Measurements from ENCODE around the gene HOXD10.

HOXD10 gene

DNA sequence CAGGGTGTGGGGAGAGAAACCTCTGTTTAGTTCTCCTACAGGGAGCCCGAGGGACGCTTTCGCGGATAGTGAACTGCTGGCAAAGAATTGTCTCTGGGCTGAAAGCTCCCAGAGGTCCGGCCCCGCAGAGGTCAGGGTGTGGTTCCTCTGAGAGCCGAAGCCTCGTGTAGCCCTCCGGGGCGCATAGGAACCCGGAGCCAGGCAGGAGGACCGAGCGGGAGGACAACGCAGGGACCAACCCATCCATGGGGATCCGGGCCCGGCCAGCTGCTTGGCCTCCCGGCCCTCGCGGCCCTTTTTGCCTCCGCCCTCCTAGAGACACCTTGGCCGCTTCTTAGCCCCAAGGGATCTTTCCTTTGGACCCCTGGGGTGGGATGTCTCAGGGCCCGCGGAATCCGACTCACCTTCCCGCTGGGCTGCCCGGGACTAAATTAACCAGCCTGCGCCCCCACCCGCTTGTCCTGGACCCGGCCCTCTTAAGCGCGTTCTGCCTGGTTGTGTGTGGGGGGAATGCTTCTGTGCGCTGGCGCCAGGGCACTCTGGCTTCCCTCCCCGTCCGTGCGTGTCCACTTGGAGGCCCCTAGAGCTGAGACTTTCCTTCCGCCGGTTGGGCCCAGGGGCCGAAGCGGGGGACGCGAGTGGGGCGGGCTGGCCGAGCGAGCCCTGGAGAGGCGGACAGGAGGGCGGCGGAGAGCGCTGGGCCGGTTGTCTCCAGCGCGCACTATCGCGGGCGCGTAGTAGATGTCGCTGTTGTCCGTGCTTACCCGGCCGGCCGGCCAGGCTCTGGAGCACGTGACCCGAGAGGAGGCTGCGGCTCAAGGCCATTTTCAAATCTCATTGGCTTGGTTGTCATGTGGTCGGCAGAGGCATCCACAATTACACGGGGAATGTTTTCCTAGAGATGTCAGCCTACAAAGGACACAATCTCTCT, at the start of gene HOXD10:
HOXD10 (plus strand) TSS at position 896 of the 931 bp plus-strand sequence. CDS start 56 bp downstream, outside the sequence.
- DNase-seq (ENCODE audit: low read depth in 2 of 2), result no peak

DNA sequence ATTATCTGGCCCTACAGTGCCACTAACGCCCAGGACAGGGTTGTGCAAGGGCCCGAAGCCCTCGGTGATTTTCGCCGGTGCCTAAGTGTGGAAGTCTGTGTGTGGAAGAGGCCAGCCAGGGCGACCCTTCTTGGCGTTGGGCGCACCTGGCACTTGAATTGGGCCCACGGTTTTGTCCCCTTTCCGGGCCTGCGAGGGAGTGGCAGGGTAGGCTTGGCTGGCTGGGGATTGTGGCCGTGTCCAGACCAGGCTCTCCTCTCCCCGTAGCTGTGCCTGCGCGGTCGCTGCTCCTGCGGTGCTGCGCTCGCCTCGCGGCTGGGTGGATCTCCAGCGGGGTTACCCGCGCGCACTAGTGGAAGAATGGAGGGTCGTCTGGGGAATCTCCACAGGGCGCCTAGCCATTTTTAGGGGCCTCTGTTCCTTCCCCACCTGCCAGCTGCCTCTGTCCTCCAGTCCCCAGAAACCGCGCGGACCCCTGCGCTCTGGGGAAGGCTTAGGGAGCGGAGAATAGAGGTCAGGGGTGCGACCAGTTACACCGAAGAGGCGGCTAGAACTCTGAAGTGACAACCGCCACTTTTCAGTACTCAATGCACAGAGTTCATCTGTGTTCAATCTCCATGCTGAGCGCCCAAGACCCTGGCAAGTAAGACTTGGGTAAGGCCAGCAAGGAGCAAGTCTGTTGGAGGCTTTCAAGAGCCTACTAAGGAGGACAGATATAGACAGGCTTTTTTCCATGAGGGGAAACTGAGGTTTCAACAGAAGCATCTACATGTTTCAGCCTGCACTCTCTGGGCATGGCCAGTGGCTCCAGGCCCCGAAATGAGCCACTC, 48.8 kb upstream of the HOXD10 start:
- DNase-seq (ENCODE audit: low read depth in 2 of 2), result no peak

DNA sequence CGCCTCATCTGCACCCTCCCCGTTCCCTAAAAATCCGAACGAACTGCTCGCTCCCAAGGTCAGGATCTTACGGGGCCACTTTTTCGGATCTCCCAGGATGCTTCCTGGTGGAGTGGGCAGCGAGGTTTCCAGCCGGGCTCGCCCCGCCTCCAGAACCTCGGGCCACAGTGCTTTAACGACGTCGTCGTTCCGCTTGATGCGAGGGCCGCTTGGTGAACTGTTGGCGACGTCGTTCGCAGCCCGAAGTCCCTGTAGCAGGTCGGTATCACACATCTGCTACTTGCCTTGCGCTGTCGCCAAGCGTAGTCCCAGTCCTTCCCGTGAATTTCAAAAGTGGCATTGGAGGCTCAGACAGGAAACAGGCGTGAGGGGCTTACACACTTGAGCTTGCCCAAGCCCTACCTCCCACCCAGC, 48.2 kb upstream of the HOXD10 start:
- DNase-seq (ENCODE audit: low read depth in 2 of 2), result no peak

DNA sequence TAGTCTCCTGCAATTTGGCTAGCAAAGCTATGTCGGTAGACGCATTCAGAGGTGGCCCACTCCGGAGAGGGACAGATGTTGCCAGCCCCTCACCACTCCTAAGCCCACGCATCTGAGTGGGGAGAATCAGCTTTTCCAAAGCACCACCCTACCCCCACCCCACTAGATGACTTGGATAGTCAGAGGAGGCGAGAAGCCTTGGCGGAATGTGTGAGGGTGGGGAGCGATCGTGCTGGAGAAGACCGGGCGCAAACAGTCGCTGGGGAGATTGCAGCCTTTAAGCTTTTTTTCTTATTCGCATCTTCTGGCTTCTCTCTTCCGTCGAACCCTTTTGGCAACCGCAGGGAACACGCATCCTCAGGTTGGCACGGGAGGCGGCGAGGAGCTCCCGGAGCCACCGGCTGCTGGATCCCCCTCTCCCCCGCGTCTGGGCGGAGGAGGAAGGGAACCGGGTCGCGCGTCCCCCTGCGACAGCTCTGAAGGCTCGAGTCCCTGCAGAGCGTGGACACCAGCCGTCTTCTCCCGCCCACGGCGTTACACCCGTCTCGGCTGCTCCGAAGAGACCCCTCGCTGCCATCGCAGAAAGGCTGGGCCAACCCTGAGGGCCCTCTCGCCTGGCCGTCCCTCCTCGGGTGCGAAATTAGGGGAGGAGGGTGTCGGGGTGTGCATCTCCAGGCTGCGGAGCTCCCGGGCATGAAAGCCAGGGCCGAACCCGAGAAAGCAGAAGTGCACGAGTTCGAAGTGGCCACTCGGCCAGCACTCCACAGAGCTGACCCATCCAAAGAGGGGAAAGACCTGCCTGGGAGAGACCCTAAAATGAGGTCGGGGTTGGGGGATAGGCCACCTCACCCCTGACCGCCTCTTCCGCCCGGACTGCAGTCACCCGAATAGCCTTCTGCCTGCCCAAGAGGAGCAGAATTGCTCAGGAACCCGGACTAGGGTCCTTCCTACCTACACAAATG, 45.0 kb upstream of the HOXD10 start:
- no peak for DNase-seq (ENCODE audit: low read depth in 2 of 2)

DNA sequence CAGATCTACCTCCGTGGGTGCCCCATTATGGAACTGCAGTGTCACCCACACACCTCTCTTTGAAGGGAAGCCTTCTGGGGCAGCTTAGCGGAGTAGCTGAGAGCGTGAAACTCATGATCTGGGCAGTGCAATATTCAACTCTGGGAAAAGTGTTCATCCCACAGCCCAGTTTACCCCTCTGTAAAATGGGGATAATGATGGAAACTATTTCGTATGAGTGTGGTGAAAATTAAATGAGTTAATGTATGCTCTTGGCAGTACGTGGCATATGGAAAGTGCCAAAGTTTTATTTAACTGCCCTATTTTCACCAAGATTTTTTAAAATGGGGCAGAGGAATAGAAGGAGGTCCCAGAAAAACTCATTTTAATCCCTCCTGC, 44.3 kb upstream of the HOXD10 start:
- DNase-seq (ENCODE audit: low read depth in 2 of 2), result no peak

DNA sequence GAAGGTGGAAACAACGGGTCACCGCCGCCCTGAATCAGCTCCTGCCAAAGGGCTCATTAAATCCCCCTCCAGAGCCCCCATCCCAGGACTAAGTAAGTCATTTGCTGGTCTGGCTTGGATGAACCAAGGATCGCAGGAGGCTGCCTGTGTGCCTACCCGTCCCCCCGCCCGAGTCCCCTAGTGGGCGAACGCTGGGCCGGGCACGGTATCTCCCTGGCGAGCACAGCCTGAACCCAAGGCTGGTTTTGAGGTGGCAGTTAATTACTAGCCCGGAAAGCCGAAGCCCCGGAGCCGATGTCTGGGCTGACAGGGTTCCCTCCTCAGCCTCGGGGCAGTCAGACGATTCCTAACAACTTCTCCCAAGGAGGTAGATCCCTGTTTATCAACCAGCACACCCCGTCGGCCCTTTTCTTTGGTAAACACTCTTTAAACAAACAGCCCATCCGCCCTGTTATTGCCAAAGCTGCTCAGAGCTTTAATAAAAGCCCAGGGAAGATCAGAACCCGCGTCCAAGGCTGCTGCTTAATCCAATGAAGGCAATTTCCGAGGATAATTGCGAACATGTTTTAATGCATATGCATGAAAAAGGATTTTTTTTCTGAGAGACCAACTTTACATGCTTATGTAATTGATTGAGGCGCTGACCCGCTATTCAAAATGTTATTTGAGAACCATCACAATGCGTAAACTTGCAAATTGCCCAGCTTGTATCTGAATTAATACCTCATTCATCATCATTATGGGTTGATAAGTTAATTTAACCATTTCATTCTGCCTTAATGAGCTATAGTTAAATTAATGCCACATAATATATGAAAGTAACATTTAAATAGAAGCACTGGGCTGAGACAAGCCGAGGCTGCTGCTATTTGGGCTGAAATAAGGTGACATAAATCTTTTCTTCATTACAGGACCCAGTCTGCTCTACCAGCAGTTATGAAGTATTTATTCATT, 43.4 kb upstream of the HOXD10 start:
- no peak for DNase-seq (ENCODE audit: low read depth in 2 of 2)

DNA sequence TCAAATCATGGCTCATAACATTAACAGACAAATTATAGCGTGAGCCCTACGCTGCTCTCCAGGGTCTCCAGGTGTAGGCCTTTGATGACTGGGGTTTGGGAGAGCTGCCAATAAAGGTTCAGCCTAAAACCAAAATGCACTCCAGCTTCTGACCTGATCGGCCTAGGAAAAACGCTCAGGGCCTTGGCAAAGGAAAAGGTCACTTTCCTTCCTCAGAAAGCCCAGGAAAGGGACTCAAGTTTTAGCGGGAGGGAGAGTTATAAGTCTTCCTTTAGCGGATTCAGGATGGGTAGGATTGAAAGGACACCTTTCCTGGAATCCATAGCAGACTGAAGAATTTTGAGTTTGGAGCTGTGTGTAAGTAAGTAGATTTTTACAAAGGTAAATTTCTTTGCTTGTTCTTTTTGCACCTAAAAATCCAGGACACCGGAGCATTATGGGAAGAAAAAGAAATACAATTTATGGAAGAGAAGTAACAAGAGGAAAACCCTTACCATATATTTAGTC, 41.6 kb upstream of the HOXD10 start:
- DNase-seq (ENCODE audit: low read depth in 2 of 2), result no peak

DNA sequence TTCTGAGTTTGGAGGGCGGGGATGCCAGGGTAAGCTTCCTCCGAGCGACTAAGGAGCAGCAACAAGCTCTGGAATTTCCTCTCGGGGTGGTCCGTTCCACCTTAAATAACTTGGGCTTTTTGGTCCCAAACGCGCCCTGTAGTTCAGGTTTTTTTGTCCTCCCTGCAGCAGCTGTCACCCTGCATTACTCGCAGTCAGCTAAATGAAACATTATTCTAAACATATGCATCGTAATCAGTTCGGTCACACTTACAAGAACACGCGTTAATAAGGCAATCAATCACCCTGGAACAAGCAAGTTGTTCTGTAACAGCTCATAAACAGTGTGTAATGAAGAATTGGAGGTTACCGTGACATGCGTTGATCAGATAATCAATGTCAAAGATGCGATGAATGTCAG, 41.1 kb upstream of the HOXD10 start:
- no peak for DNase-seq (ENCODE audit: low read depth in 2 of 2)

DNA sequence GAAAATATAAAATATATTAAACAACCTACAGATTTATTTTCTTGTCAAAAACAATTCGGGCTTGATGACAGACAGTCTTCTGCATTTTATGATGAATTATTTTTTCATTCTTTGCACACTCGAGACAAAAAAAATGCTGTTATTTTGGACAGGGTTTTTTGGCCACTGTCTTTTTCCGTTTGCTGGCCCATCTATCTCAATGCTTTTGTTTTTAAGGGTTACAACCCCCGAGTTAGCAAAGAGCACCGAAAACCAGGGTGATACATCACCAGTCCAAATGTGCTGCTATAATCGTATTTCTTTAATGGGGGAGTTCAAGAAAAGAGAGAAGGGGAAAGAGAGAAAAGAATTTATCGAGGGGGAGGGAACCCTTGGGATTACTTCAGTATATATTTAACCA, 40.5 kb upstream of the HOXD10 start:
- no peak for DNase-seq (ENCODE audit: low read depth in 2 of 2)

DNA sequence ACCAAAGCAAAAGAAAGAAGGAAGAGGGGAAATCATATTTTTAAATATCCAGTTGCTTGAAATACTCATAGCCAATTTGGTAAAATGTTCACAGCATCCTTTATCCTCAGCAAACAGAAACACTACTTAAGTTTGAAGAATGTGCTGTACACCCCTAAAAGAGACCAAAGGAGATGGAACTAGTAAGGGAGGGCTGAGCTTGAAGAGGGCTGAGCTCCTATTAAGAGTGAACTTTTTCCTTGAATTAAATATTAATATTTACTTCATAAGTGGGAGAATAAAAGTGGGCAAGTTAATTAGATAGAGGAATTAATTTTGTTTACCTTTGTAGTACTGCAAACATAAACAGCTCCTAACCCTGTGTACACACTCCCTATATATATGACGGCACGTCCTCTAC, 39.8 kb upstream of the HOXD10 start:
- no peak for DNase-seq (ENCODE audit: low read depth in 2 of 2)

DNA sequence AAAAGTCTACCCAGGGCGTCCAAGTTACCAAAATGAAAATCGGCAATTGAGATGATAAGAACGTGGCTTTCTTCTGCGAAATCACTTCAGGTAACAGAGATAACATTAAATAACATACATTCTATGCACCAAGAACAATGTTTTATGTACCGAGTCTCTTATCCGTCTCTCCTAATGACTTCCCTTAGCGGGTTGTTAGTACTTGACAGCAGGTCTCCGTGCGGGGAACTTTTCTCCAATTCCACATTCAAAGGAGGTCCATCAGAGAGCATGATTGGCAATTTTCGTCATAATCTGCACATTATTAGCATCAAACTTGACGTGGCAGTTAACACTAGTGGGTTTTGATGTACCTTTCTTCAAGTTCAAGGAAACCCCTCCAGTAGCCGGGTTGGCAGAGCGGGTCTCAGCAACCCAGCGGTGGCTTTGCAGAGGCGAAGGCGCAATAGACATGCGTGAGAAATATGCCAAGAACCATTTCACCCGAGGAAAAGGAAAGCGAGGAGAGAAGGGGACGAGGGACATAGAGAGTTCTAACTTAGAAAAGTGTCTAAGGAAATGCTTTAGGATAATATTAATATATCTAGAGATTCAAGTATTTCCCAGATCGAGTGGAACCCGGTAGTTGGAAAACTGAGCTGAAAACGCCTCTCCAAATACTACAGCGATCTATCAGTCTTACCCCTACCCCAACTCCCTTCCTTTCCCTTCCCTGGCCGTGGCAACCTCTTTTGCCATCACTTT, 37.9 kb upstream of the HOXD10 start:
- no peak for DNase-seq (ENCODE audit: low read depth in 2 of 2)

DNA sequence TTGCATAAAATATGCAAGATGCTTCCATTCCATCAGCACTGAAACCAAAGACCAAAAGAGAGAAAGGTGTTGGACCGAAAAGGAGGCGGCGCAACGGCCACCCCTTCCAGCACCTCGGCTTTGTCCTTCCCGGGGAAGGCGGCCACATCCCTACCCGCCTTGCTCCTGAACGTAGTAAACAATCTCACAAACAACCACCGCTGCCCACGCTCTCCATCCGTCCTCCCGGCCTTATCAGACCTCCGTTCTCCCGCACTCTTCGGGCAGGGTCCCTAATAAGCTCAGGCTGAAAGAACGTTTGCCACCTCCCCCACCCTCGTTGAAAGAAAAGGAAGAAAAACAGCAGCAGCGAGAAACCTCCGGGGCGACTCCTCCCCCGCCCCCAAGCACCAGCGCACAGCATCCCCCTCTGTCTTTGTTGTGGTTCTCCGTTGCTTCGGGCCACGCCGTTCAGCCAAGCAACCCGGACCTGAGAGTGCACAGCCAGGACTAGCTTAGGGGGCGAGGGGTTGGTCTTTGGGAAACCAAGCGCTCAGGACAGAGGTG, 37.2 kb upstream of the HOXD10 start:
- DNase-seq (ENCODE audit: low read depth in 2 of 2), result no peak

DNA sequence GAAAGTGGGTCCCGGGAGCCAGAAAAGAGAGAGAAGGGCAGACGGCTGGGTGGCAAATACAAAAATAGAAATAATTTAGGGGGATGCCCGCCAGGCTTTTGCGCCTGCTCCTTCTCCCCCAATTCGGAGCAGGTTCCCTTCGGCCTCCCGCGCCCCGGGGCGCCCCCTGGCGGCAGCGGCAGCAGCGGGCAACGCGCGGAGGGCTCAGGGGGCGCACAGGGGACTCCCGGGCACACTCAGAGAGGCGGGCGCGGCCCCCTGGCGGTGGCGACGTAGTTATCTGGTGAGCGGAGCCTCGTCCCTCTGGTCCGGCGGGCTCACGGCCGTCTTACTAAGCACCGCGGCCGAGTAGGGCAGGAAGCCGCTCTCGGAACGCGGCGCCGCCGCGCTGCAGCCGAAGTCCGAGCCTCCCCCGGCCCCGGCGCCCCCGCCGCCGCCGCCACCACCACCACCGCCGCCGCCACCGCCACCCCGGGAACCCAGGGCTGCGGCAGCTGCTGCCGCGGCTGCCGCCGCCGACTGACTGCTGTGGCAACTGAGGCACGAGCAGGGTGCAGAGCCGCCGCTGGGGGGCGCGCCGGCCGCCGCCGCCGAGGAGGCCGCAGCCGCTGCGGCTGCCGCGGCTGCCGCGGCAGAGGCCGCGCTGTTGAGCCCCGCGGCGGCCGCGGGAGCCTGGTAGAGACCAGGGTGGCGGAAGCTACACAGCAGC, 36.6 kb upstream of the HOXD10 start:
- peak in 1 of 2 experiments; percentile 12 for DNase-seq (ENCODE audit: low read depth in 2 of 2)

DNA sequence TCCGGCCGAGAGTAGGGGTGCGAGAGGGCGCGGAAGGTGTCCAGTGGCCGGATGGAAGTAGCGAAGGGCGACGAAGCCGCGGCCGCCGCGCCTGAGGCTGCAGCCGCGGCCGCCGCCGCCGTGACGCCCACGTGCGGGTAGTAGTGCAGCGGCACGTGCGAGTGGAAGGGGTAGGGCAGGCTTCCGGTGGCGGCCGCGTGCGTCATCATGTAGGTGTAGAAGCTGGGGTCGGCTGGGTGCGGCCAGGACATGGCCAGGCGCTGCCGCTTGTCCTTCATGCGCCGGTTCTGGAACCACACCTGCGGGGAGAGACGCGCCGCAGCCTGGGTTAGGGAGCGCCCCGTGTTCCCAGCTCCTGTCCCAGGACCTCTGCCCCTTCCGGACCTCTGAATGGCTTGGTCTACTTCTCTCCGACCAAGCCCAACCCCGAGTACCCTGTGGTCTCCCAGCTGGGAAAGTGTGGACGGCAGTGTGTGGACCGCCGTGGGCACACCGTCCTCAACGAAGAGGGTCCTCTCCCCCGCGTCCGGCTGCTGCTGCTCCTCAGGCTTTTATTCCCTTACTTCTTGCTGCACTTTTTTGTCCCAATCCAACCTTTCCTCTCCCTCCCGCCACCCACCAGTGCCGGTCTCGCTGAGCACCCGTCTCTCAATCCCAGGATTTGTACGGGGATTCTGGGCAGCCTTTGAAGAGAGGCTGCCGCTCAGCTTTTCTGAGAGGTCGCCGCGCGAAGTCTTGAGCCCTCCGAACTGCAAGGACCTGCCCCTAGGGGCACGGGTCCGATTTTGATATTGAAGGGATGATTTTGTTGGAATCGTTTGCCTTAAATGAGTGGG, 35.8 kb upstream of the HOXD10 start:
- DNase-seq (ENCODE audit: low read depth in 2 of 2), result no peak

DNA sequence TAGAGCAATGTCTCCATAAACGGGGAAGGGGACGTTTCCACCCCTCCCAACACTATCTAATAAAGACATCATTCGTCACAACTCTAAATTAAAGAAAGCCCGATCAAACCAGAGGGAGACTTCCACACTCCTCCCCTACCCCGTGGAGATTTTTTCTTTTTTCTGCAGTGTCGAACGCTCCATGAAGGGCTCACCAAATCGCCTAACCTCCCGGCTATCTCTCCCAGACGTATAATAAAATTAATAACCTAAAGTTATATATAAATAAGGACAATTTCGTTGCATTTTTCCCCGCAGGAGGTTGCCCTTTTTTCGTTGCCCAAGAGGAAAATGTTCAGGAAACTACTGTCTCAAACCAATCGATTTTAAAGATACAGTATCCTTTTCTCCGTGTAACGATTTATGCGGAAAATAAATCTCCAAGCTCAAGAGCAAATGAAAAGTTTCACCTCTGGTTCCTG, 35.2 kb upstream of the HOXD10 start:
- DNase-seq (ENCODE audit: low read depth in 2 of 2), result no peak

DNA sequence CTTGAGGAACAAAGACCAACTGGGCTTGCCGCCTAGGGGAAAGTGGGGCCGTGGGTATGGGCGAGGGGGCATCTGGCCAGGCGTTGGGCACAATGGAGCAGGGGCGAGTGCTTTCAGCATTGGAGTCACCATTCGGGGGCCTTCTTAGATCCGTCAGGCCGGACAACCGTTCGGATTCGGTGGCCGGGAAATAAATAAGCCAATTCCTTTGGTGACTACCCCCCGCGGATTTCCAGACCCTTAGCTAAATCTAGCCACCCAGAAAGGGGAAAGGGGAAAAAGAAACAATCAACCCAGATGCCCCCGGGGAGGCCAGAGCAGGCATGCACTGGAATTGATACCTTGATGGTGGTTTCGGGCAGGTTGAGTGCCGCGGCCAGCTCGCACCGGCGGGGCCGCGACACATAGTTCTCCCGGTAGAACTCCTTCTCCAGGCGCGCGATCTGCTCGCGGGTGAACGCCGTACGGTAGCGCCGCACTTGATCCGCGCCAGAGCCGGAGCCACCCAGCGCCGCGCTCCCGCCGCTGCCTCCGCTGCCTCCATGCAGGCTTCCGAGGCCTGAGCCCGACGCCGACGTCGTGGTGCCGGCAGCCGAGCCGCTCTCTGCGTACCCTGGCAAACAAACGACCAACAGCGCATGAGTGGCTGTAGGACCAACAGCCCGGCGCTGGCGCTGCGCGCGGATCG, 34.6 kb upstream of the HOXD10 start:
- no peak for DNase-seq (ENCODE audit: low read depth in 2 of 2)

DNA sequence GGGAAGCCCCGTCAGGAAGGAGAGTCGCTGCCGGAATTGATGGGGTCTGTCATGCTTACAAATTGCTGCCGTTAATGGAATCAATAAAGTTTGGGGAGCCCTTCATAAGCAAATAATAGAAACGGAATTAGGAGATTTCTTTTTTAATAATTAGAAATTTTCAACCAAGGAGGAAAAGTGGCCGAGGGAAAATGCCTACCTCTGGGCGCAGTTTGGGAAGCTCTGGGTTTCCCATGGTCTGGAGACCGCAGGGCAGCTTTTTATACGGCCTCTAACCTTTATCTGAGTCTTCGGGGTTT, 34.1 kb upstream of the HOXD10 start:
- DNase-seq (ENCODE audit: low read depth in 2 of 2), result no peak
